DMS153 treated with DMSO at 0.1 percent for 48 hours (cell line): Measurements from ENCODE around the gene ADARB1.
A peak's percentile ranks its signal among the peaks of the same experiment; 100 is the strongest.

Experiments used
- DNase-seq: peaks from one replicate; lab custom pipeline; 2025; ENCODE audit not compliant: unreplicated experiment; lab: John Stamatoyannopoulos, UW

ADARB1 gene

DNA sequence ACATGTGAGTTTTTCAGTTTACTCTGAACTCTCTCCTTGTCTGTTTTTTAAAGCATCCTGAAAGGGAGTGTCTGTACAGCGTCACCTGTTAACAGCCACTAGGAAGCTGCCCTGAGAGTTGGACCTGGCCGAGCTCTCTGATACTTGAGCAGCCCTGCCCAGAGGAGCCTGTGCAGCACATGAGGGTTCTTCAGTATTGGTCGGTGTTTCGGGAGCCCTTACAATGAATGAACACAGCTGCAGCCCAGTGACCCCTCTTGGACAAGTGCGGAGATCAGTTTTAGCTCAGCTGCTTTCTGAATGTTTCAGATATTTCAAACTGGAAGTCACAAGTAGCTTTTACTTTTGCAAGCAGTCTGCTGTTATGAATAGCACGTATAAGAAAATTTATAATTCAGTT lies 39.2 kb downstream of the ADARB1 start:
- DNase-seq, result no peak

DNA sequence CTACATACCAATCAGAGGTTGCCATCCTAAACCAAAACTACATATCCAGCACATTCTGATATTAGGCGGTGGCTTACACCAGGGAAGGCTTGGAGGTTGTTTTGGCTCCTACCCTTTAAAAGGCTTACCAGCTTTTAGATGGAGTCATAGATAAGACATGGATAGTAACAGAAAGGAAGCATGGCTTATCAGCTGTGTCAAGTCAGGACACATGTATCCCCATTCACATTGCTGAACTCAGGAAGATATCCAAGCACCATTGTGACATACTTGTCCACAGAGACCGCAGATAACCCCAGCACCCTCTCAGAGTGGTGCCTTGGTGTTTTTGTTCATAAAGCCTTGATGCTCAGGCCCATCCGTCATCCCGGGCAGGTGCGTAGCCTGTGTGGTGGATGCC lies 39.7 kb downstream of the ADARB1 start:
- no peak for DNase-seq

DNA sequence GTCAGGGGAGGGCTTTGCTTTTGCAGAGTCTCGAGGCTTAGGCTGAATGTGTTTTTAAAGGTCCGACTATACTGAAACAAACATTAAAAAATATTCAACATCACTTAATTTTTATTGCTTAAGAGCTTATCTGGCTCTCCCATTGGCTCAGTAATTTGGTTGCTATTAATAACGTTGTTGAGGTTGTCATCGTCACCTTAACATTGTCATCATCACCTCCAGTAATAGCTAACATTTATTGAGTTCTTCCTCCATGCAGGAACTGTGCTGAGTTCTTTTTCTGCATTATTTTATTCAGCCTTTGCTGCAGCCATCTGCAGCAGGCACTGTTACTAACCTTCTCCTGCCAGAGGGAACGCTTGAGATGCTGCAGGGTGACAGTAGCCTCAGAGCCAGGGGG lies 40.1 kb downstream of the ADARB1 start:
- no peak for DNase-seq

DNA sequence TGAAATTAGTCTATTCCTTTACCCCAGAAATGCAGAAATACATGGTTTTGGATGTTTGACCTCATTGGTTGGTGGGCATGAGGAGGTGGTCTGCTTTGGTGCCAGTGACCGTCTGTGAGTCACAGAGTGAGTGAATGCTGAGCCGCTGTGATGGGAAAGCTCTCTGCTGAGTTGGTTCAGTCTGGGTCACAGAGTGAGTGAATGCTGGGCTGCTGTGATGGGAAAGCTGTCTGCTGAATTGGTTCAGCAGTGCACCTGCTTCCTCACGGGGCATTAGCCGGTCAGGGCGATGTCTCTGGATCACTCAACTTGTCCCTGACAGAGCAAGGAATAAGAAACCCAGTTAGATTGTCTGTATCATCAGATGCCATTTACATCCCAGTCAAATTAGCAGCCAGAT lies 40.8 kb downstream of the ADARB1 start:
- no peak for DNase-seq

DNA sequence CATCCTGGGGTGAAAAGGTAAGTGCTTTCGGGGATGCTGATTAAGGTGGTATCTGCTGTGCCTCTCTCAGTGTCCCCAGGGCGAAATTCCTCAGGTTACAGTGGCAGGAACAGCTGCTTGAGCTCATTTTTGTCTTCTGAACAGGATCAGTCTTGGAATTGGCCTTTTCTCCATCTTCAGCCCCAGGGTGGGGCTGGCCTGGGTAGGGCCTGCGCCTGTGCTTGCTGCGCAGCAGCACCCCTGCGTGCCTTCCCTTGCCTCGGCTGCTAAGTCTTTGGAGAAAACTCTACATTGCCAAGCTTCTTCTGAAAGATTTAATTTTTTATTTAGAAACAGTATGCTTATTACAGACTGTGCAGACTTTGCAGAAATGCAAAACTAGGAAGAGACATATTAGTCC lies 41.7 kb downstream of the ADARB1 start:
- no peak for DNase-seq

DNA sequence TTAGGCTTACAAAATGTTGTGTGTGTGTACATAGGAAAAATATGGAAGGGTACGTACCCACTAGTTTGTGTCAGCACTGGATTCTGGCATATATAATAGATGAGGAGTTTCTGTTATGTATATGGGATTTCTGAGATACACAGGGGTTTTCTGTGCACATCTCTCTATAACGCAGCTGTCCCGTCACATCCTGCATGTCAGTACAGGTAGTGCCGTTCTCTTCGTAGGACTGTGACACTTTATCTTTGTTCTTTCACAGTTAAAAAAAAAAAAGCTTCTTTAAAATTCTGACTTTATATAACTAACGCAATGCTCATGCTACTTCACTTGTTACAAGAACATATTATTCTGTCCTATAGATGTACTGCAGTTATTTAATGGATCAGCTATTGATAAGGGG lies 42.9 kb downstream of the ADARB1 start:
- no peak for DNase-seq

DNA sequence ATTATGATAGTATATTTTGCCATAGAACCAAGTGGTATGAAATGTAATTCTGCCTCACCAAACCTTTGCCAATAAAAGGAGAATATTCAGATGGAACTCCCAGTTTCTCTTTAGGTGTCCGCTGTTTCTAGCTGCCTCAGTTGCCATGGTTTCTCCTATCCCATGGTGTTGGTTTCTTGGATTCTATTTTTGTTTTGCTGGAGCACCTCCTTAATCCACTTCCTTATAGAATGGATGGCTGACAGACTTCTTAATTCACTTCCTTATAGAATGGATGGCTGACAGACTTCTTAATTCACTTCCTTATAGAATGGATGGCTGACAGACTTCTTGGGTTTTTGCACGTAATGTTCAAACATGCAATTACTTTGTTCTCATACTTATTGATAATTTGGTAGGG lies 43.7 kb downstream of the ADARB1 start:
- DNase-seq, result no peak

DNA sequence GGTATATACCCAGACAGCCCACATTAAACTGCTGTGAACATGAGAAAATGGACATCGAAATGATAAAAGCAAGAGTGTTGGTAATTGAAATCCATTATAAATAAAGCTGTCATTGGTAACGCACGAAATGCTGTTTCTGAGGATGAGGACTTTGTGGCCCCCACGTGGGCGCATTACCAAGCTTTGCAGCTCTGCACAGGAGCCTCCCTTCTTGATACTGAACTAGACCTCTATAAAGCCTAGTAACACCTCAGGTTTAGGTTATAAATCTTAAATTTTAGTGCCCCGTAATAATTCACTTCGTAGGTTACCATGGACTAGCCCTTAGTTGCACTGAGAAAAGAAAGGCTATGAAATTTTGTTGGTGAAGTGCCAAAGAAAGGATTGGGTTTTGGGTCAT lies 45.4 kb downstream of the ADARB1 start:
- no peak for DNase-seq

DNA sequence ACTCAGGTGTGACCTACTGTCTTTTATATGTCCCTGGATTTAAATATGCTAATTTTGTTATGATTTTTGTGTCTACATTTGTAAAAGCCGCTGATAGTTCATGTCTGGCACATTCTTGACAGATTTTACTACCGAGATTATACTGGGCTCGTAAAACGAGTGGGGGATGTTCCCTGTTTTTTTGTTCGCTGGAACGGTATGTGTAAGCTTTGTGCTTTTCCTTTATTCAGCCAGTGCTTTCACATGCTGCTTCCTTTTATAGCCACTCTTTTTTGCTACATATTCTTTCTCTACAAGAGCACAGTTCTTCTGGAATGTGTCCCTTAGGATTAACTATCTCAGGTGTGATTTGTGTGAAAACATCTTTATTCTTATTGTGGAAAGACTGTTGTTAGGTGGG lies 46.6 kb downstream of the ADARB1 start:
- DNase-seq, result no peak

DNA sequence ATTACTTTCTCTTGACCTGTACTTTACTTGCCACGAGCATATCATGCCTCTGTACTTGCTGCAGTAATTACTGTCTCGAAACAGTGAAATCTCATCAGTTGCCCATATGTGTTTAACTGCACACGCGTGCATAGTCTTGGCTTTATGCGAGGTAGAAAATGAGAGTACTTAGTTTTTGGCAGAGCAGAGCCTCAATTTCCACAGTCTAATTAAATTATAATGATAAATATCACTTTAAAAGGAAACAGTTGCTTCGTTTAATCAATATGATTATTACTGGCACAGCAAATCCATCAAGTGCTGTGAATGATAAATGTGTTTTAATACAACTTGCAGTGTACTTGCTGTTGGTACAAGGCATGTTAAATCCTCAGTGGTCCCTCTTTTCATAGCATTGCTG lies 47.6 kb downstream of the ADARB1 start:
- no peak for DNase-seq

DNA sequence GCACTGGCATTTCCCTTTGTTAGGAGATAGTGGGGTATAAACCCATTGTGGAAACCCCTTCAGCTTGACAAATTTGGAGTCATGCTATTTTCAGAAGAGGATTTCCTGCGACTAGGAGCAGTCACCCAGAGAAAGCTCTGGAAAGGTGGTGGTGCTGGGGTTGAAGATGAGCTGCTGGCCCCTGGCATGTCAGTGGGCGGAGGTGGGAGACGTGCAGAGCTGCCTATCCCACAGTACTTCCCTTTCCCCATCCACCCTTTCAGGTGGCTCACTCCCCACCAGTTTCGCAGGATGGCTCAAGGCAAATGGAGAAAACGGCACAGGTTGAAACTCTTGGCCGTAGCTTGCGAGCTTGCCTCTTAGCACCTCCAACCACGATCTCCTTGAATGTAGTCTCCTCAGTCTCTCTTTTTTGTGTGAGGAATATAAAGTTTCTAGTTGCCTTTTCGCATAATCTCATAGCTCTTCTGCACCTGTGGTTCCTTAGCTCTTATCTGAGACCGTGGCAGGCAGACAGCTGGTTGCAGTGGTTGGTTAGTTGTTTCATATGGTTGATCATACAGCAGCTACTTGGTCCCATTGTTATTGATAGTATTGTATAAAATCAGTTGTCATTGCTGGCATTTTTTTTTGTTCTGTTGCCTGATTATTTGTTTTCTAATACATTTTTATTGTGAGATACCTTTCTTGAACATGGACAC lies 48.2 kb downstream of the ADARB1 start:
- DNase-seq, result no peak

DNA sequence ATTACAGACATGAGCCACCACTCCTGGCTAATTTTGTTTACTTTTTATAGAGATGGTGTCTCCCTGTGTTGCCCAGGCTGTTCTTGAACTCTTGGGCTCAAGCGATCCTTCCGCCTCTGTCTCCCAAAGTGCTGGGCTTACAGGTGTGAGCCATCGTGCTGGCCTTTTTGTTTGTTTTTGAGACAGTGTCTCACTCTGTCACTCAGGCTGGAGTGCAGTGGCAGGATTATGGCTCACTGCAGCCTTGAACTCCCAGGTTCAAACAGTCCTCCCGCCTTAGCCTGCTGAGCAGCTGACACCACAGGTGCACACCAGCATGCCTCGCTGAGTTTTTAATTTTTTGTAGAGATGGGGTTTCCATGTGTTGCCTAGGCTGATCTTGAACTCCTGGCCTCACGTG lies 49.1 kb downstream of the ADARB1 start:
- DNase-seq, result no peak

DNA sequence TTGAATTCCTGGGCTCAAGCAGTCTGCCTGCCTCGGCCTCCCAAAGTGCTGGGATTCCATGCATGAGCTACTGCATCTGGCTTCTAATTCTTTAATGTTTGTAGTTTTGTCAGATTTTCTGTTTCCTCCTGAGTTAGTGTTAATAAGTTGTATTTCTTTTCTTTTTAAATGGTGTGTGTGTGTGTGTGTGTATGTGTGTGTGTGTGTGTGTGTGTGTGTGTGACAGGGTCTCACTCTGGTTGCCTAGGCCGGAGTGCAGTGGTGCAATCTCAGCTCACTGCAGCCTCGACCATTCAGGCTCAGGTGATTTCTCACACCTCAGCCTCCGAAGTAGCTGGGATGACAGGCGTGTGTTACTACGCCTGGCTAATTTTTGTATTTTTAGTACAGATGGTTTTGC lies 50.2 kb downstream of the ADARB1 start:
- no peak for DNase-seq

DNA sequence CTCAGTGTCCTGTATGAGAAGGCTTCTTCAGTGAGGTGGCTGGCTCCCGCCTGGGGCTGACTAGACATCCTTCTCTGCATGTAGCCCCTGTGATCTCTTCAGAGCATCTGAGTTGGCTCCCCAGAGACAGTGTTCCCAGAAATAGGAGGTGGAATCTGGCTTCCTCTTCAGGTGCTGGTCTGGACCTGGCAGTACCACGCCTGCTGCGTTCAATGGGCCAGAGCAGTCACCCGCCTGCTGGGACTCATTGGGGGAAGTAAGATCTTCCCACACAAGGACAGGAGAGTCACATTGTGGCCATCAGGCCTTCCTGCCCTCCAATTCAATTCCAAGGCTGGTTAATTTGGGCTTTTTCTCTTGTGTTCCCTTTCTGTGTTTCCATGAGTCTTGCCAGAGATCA lies 51.0 kb downstream of the ADARB1 start:
- DNase-seq, result no peak

DNA sequence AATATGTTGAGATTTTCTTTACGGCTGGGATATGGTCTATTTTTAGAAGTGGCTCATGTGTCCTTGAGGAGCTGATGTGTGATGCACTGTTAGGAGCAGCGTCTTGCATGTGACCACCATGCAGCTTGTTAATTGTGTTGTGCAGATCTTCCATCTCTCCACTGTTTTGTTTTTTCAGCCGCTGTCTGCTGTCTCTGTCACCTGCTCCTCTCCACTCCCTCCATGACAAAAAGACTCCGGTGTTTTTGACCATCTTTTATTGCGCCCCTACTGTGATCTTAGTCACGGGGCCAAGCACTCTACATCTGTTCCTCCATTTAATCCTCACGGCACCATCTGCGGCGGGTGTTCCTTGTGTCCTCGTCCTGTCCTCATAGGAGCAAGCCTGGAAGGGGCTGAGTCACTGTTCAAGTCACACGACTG lies 51.8 kb downstream of the ADARB1 start:
- no peak for DNase-seq

DNA sequence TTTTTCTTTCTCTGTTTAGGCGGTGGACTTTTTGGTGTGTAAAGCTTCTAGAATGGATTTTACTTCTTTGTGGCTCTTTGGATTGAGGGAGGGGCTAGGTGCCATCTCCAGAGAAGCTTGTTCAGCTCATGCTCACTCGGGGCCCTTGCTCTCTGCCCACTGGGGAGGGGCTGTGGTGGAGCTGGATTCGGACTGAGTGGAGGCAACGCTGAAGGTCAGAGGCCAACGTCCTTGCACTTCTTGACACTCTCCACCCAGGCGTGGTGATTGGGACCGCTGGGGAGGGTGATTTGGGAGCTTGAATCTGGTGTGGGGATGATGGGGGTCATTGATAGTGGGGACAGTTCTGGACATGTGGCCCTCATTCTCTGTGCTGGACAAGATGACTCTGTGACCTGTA lies 52.6 kb downstream of the ADARB1 start:
- DNase-seq, result no peak

DNA sequence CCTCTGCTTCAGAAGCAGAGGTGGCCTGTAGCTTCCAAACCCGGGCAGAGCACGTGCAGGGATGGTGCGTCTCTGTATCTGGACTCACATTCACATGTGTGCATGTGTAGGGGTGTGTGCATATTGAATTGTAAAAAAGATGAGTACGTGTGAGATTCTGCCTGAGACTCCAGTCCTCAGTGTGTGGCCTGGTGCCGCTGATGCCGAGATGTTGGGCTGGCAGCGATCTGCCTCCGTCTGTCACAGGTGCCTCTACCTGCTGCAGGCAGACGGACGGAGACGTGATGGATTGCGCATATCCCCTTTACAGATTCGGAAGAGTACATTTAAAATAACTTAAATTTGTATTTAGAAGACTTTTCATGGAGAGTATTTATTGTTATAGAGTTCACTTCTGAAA lies 53.6 kb downstream of the ADARB1 start:
- DNase-seq, result no peak

DNA sequence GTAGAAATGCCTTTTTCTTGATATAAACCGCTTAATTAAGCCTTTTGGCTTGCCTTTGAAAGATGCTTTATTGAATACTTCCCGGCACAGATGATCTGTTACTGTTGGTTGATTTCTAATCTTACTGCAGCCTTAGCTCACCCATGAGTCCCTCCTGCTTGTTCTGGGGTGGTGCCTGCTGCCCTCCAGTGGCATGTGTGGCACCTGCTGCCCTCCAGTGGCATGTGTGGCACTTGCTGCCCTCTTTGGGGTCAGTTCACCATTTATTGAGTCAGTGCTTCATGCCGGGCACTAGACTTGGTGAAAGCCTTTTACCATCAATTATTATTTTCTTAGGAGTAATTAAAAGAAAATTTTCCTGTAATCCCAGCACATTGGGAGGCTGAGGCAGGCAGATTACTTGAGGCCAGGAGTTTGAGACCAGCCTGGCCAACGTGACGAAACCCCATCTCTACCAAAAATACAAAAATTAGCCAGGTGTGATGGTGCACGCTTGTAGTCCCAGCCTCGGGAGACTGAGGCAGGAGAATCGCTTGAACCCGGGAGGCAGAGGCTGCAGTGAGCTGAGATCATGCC lies 54.3 kb downstream of the ADARB1 start:
- peak; percentile 39 for DNase-seq

DNA sequence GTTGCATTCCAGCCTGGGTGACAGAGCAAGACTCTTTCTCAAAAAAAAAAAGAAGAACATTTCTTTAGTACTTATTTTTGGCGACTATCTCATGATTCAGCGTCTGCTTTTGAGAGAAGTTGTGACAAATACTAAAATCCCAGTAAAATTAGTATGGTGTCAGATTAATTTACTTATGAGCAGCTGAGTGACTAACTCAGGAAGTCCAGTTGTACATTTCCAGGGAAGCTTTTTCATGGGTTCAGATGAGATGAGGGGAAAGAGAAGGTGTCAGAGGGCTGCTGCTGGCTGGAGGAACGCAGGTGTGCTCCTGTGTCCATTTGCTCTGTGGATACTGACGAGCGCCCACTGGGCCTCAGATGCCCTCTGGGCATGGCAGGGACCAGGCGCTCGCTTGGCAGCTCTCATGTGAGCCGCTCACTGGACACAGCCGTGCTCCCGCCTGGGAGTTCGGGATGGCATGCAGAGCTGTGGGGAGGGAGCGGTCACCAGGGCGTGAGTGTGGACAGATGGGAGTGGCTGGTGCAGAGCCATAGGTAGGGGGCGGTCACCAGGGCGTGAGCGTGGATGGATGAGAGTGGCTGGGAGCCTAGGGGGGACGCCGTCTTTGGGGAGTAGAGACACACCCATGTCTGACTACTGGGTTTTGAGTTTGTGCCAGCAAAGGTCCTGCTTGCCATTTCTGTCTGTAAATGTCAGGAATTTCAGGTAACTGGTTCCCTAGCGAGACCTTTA lies 55.0 kb downstream of the ADARB1 start:
- no peak for DNase-seq

DNA sequence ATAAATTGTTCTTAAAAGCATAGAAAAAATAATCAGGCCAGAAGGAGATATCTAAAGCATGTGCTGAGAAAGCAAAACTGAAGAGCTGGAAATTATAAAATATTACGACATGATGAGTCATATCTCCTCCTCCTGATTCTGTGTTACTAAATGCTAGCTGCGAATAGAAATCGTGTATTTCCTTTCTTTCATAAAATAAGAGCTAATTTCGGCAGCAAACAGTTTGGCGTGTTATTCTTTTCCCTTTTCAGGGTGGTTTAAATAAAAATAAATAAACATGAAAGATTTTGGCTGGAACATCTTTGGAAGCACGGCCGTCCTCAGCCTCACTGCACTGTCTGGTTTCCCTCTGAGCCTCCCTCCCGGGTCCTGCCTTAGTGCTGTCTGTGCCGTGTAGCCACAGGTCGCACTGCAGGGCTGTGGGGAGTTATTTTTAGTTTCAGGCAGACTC lies 56.0 kb downstream of the ADARB1 start:
- DNase-seq, result no peak

DNA sequence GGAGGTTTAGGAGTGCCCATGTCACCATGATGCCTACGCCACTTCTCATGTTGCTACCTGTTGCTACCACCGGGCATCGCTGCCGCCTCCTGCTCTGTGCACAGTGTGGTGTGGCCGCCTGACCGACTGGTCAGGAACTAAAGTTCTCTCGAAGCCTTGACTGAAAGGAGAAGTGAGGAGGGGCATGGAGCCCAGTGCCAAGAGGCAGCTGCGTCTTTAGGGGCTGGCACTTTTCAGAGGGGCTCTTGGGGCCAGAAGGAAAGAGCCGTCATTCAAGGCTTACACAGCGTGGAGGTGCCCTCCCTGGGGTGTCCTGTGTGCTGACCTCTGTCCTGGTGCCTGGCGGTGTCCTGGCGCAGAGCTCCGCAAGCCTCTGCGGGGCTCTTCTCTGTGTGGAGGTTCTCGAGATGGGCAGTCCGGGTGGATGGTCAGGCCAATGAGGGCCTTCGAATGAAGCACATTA lies 57.2 kb downstream of the ADARB1 start:
- no peak for DNase-seq

DNA sequence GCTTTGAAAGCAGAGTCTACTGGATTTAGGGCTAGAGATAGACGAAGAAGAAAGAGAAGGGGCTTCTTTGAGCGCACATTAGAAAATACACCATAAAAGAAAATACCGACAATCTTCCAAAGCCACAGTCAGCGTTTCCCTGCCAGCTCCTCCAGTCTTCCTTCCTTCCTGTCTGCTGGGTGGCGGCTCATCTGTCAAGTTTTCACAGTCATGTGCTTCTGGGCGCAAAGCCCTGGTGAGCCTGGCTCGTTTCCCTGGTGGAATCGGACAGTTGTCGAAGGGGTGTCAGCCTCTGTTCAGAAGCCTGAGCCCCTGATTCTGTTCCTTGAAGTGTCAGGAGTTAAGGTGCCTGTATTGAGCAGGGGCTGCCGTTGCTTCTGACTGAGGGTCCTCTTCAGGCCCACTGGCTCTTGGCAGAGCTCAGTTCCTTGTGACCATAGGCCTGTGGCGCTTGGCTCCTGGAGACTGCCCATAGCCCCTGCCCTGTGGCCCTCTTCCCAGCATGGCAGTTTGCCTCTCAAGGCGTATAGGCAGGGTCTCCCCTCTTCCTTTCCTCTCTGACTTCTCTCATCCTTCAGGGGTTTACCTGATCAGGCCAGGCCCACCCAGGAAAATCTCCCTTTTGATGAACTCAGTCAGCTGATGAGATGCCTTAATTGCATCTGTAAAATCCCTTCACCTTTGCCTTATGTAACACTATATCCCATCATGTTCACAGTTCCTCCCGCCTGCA lies 58.6 kb downstream of the ADARB1 start:
- DNase-seq, result no peak
